Measurements from ENCODE around the gene EDIL3.
"Not testable (repeated sequence)": the region's sequence is repeated elsewhere in the genome, so short reads cannot be mapped to it uniquely, and the experiment has no call there.

GRCh38 chr5:84018521-84018920 is 366.2 kb downstream of the EDIL3 start:
- TF ChIP-seq EZH2 (IDR thresholded peaks at IDR 0.05; ENCODE audit: low read length), result not testable (repeated sequence)
- TF ChIP-seq, protein P1, sequence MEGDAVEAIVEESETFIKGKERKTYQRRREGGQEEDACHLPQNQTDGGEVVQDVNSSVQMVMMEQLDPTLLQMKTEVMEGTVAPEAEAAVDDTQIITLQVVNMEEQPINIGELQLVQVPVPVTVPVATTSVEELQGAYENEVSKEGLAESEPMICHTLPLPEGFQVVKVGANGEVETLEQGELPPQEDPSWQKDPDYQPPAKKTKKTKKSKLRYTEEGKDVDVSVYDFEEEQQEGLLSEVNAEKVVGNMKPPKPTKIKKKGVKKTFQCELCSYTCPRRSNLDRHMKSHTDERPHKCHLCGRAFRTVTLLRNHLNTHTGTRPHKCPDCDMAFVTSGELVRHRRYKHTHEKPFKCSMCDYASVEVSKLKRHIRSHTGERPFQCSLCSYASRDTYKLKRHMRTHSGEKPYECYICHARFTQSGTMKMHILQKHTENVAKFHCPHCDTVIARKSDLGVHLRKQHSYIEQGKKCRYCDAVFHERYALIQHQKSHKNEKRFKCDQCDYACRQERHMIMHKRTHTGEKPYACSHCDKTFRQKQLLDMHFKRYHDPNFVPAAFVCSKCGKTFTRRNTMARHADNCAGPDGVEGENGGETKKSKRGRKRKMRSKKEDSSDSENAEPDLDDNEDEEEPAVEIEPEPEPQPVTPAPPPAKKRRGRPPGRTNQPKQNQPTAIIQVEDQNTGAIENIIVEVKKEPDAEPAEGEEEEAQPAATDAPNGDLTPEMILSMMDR (optimal IDR thresholded peaks at IDR 0.05 in 1 of 3, IDR thresholded peaks at IDR 0.05 in 1 of 3, conservative IDR thresholded peaks at IDR 0.05 in 1 of 3; ENCODE audit: extremely low read depth in 1 of 3, insufficient read depth in 2 of 3, low read length in 3 of 3), result not testable (repeated sequence)

Measured in keratinocyte (primary cell).